HG03558 (cell line): Measurements from ENCODE around the gene ARHGAP31.
"Not testable (repeated sequence)": the region's sequence is repeated elsewhere in the genome, so short reads cannot be mapped to it uniquely, and the experiment has no call there.

Source experiments
- ATAC-seq: cut with Tn5 transposase; IDR thresholded peaks from one replicate; pipeline ENCODE4 v1.9.1; 2021; ENCODE audit warnings: moderate number of reproducible peaks; ENCODE audit not compliant: unreplicated experiment; ENCODE audit errors: extremely low read depth

The ARHGAP31 gene

DNA sequence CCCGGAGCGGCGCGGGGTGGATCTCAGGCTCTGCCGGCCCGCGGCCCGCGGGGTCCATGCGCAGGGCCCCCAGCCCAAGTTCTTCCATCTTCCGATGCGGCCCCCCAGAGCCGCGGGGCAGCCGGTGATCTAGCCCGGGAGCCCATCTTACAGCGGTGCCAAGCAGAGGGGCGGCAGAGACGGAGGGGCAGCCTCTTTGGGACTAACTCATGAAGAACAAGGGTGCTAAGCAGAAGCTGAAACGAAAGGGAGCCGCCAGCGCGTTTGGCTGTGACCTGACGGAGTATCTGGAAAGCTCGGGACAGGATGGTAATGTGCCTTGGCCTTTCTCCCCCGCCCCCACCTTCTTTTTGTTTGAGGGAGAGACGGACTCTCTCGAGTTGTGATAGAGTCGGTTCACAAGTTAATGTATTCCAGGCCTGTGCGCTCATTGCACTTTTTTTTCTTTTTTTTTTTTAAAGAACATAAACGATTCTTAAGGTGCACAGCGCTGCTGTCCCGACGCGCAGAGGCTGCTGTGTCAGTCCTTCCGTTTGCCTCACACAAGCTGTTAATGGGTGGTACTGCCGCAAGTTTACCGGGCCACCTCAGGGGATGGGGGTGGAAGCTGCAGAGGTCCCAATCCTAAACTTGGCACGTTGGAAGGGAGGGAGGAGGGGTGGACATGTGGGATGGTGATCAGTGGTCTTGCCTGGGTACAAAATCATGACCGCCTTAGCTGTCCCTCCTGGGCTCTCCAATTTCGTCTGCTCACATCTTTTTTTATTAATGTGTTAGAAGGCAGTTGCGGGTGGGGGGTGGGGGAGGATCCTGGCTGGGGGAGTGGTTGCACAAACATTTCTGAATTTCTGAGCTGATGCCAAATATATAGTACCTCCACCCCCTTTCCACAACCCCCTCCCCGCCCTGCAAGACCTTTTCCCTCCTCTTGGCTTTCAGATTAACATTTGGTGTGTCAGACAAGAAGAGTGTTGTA is 801 bp downstream of the ARHGAP31 start:
- ATAC-seq = no peak

GRCh38 chr3:119295816-119296726 is 1.9 kb downstream of the ARHGAP31 start:
- ATAC-seq = no peak

- ATAC-seq = no peak
Observed at GRCh38 chr3:119296727-119297122, 2.5 kb downstream of the ARHGAP31 start.

DNA sequence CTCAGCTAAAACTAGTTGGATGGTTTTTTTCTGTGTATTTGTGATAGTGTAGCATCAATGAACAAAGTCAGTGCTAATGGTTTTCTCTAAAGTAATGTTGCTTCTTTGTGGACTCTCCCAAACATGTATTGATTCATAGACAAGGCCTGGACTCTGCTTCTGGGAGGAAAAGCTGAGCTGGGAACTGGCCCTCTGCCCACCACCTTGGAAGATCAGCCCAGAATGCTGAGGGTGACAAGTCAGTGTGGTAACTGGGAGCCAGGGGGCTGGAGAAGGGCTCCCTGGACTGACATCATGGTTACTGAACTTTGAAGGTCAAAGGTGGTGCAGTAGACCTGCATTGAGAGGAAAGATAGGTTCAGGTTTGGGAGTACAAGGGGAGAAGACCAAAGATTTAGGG is 3.0 kb downstream of the ARHGAP31 start:
- ATAC-seq = no peak

GRCh38 chr3:119298565-119298941 is 4.4 kb downstream of the ARHGAP31 start:
- ATAC-seq = no peak

- no peak for ATAC-seq
Observed at GRCh38 chr3:119300991-119301391, 6.8 kb downstream of the ARHGAP31 start.

DNA sequence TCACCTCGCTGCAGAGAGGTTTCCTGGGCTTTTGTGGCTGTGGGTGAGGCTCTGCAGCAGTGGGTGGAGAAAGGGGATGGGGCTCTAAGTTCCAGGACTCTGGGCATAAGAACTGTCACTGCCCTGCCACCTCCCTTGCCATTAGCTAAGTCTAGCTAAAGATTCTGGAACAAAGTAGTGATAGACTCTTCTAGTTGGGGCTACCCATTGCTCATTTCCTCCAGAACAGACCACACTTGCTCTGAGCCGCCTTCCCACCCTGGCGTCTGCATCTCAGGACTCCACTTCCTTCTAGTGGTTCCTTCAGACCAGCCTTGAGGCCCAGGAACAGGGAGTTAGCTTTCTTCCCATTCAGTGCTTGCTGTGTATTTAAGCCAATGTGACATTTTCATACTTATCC is 7.5 kb downstream of the ARHGAP31 start:
- ATAC-seq = no peak

DNA sequence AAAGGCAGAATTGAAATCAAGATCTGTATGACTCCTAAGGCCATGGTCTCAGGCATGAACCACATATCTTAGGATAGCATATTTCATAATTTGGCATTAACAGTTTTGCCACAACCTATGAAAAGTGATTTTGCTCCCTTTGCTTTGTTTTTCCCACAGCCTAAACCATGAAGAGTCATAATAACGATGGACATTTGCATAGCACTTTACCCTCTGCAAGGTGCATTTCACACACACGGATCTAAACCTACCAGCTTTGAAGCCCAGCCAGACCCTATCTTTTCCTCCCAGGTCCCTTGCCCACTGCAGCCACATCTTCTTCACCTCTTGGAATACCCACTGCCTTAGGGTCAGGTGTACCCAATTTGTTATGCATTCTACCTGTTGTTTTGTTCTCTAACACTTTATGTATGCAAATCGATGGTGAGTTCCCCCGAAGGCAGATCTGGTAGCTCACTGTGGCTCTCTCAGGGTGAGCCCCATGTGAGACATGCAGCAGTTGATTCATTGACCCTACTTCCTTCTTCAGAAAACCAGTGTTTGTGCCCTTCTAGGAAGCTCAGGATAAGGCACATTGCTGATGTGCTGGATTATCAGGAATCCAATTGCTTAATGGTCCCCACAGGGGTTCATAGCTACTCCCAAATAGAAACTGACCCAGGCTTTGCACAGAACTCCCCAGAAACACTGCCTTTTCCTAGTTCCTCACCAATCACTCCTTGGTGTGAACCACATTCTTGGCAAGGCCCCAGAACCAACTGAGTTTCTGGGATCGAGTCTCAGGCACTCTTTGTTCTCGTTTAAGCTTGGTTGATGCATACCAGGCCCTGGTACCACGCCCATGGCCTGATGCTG is 8.7 kb downstream of the ARHGAP31 start:
- ATAC-seq = no peak

GRCh38 chr3:119304201-119304713 is 10.1 kb downstream of the ARHGAP31 start:
- ATAC-seq = no peak

GRCh38 chr3:119305286-119305685 is 11.1 kb downstream of the ARHGAP31 start:
- no peak for ATAC-seq

DNA sequence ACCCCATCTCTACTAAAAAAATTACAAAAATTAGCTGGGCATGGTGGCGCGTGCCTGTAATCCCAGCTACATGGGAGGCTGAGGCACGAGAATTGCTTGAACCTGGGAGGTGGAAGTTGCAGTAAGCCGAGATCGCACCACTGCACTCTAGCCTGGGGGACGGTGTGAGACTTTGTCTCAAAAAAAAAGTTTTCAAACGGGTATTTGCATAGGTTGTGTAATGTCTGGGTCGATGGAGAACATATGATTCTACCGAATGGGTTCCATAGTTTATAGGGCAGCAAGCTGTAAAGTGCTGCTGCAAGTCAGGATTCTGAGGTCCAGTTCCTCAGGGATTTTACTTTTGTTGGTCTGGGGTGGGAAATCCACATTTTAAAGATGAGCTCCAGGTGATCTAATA is 12.2 kb downstream of the ARHGAP31 start:
- ATAC-seq = not testable (repeated sequence)

DNA sequence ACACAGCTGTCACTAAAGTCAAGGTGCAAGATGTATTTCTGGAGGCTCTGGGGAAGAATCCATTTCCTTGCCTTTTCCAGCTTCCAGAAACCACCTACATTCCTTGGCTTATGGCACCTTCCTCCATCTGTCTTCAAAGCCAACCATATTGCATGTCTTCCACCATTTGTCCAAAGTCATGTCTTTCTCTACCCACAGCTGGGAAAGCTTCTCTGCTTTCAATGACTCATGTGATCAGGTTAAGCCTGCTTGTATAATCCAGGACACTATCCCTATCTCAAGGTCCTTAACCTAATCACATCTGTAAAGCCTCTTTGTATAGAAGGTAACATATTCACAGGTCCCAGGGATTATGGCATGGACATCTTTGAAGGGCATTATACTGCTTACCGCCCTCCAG is 14.2 kb downstream of the ARHGAP31 start:
- no peak for ATAC-seq

DNA sequence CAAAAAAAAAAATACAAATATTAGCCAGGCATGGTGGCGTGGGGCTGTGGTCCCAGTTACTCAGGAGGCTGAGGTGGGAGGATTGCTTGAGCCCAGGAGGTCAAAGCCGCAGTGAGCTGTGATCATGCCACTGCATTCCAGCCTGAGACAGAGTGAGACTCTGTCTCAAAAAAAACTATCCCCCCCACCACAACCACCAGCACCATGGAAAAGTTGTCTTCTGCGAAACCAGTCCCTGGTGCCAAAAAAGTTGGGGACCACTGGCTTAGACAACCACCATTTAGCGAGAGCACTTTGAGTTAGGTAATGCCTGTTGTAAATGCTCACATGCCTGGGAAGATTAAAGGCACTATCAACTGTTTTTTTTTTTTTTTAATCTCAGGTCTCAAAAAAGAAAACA is 15.4 kb downstream of the ARHGAP31 start:
- no peak for ATAC-seq

GRCh38 chr3:119310071-119310470 is 15.9 kb downstream of the ARHGAP31 start:
- ATAC-seq = no peak

- no peak for ATAC-seq
Observed at GRCh38 chr3:119311081-119311925, 17.1 kb downstream of the ARHGAP31 start.

DNA sequence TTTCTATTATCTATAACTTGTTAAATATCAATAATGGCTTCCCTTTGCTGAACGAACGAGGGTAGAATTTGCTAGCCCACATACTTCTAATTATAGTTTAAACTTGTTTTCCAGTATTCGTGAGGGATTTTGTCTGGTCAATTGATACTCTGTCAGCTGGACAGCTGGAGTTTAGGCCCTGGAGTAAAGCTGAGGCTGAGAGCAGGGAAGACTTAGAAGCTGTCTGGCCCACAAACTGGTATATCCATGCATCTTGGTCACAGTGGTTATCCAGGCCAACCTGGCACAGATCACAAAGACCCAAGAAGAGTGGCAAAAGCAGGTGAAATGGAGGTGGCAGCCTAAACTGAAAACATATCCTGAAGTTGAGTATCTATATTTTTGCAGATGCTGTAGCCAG is 19.3 kb downstream of the ARHGAP31 start:
- no peak for ATAC-seq

- no peak for ATAC-seq
Observed at GRCh38 chr3:119314821-119315220, 20.6 kb downstream of the ARHGAP31 start.

- no peak for ATAC-seq
Observed at GRCh38 chr3:119315600-119316312, 21.6 kb downstream of the ARHGAP31 start.

GRCh38 chr3:119316313-119316670 is 22.1 kb downstream of the ARHGAP31 start:
- no peak for ATAC-seq
